Suprapubic skin (tissue), 3 donors: Measurements from ENCODE around the gene HOTAIR.

Experiments used
- CTCF ChIP-seq, 2 donors: fragments of 200-600 bp in 1 of 2; fragments of 450-650 bp in 1 of 2; sonication (generic) in 1 of 2; IDR thresholded peaks; one replicate each; pipeline ENCODE4 v1.5.1; 2016 to 2019; ENCODE audit warnings: antibody characterized with exemption in 2 of 2, mild to moderate bottlenecking in 1 of 2, moderate library complexity in 1 of 2
- POLR2A ChIP-seq, 2 donors: fragments of 450-650 bp; IDR thresholded peaks; one replicate each; pipeline ENCODE4 v1.6.1; 2017; ENCODE audit warnings: antibody characterized with exemption in 2 of 2, mild to moderate bottlenecking in 2 of 2, moderate library complexity in 2 of 2

DNA sequence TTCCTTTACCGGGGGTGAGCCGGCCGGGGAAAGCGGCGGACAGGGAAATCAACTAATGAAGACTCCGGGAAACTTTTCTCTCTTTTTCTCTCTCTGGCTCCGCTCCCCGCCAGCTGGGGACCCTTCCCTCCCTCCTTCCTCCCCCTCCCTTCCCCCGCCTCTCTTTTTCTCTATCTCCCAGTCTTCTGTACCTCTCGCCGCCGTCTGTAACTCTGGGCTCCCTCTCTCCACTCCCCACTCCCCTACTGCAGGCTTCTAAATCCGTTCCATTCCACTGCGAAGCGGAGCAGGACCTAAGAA is 8.7 kb downstream of the HOTAIR start:
- TF ChIP-seq CTCF (IDR thresholded peaks at IDR 0.05): no peak
- TF ChIP-seq POLR2A (IDR thresholded peaks at IDR 0.05): no peak
